Measurements from ENCODE around the gene NKAPL.

NKAPL gene

DNA sequence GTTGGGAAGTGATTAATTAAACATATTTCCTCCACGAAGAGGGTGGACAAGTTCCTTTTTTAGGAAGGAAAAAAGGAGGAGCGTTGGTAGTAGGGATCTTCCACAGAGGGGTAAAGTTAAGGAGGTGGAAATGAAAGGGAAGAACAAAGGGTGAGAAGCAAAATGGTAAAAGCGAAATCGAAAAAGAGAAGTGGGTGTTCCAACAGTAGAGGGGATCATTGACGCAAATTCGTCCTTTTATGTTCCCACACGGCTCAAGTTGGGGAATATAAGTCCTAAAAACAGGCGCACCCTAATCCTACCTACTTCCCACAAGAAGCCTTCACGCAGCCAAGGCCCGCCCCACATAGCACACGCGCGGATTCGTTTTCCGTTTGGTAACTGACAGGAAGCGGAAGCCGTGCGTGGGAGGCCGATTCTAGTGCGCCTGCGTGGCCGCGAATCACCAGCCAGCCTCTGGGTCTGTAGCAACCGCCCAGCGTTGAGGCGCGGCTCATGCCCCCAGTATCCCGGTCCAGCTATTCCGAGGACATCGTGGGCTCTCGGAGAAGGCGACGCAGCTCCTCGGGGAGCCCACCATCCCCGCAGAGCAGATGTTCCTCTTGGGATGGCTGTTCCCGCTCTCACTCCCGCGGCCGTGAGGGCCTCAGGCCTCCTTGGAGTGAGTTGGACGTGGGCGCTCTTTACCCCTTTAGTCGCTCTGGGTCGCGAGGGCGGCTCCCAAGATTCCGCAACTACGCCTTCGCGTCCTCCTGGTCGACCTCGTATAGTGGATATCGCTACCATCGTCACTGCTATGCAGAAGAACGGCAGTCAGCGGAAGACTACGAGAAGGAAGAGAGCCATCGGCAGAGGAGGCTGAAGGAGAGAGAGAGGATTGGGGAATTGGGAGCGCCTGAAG is at the start of gene NKAPL:
Gene NKAPL (plus strand): TSS at position 421 of the 901 bp plus-strand sequence. CDS start 75 bp downstream, at position 496.
- no peak for DNase-seq

DNA sequence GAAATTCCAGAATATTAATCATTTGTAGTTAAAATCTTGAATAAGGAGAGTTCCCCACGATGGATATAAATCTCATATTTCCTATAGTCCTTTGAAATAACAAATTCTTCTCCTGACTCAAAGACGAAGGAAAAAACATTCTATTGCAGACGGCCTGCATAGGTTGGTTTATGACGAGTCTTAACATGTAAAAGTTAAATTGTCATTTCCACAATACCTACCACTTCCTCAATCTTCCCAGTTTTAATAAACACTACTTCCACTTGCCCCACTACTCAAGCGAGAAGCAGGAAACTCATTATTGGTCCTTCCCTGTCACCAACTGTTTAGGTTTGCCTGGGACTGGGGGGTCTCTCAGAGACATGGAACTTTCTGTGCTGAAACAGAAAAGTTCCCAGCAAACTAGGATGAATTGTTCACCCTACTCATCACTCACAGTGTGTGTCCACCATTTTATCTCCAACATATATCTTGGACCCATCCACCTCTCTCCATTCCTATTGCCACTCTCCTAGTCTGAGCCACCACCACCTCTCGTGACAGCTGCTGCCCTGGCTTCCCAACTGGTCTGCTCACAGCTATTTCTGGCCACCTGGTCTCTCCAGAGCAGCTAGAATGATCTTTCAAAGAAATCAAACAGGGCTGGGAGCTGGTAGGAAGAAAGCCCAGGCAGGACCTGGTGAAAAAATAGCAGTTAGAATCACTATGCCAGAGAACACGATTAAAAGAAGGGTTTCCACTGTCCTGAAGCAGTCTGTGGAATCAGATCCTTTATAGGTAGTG is 49.2 kb upstream of the NKAPL start:
- no peak for DNase-seq

DNA sequence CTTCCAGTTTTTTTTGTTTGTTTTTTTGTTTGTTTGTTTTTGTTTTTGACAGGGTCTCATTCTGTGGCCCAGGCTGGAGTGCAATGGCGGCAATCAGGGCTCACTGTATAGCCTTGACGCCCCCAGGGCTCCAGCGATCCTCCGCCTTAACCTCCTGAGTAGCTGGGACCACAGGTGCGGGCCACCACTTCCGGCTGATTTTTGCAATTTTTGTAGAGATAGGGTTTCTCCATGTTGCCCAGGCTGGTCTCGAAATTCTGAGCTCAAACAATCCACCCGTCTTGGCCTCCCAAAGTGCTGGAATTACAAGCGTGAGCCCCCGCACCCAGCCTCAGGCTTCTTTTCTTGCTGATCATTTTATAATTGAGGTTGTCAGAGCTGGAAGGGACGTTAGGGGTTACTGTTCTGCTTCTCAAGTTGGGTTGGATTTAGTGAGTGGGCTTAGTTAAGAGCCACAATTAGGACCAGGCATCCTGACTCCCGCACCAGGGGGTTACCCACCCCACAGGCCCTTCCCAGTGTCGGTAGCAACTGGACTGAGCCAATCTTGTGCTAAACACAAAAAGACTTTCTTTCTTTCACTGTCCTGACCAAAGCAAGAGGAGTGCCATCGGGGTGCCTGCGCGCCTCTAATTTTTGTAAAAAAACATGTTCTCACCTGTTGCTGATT is 47.1 kb upstream of the NKAPL start:
- DNase-seq = no peak

DNA sequence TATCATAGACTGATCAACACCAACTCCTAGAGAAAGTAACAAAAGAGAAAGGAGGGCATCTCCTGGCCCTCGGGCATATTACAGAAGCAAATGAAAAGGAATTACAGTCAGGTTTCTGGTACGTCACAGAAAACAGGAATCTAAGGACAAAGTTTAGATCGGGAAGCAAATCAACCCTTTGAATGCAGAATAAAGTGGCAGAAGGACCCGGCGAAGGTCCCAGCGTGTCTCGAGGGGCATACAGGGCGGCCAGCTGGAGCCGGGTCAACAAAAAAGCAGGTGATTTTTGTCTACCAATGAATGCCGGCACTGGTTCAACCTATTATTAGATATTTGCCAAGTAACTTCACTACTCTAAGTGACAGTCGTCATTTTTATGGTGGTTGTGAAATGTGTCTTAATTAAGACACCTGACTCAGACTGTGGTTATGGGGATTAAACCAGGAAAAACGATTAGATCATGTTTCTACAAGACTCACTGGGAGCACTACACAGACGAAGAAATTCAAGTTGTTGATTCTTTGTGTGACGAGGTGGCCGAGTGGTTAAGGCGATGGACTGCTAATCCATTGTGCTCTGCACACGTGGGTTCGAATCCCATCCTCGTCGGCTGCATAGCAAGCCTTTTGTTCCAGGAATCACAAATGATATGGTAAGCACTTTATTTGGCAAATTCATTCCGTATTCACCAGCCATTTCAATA is 46.4 kb upstream of the NKAPL start:
- DNase-seq = peak; percentile 83

DNA sequence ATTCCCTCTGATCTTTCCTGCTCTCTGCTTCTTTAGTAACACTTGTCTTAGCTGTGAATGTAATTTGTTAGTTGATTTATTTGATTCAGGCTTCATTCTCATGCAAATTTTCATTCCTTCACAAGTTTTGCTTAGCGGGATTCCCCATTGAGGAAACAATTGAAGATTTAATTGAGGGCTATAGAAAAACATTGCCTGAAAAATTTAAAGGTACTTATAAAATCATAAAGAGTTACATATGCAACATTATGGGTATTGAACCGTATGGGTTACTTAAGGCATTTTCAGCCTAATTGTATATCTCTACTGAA is 45.9 kb upstream of the NKAPL start:
- no peak for DNase-seq

DNA sequence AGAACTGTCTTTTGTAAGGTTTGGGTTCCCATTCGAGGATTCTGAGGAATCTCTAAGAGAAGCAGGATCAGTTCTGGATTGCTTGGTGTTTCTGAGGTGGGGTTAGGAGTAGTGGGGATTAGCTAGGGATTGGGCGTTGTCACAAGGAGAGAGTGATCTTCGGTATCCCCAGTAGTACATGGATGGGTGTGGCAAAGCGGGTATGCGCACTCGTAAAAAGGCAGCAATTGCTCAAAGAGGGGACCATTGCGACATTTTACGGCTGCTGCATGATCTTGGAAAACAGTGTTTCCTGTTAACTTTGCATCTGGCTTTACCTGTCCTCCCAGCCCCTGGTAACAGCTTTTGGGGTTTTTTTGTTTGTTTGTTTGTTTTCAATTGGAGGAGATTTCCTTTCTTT is 43.7 kb upstream of the NKAPL start:
- DNase-seq = no peak

DNA sequence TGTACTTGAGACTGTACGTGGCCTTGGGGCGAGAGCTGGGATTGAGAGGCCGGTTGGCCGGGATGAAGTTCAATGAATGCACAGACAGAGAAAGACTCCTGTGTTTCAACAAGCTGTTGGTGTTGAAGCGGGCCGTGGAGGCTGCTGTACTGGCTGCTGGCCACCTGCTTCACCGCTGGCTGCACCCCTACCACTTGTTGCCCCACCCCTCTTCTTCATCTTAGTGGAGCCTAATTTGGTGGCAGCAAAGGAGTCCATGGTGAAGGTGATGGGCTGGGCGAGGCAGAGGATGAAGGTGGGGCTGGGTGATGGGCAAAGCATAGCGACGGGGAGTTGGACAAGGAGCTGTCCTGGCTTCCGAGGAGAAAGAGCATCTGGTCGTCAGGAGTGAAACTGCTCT is 41.2 kb upstream of the NKAPL start:
- DNase-seq = no peak

DNA sequence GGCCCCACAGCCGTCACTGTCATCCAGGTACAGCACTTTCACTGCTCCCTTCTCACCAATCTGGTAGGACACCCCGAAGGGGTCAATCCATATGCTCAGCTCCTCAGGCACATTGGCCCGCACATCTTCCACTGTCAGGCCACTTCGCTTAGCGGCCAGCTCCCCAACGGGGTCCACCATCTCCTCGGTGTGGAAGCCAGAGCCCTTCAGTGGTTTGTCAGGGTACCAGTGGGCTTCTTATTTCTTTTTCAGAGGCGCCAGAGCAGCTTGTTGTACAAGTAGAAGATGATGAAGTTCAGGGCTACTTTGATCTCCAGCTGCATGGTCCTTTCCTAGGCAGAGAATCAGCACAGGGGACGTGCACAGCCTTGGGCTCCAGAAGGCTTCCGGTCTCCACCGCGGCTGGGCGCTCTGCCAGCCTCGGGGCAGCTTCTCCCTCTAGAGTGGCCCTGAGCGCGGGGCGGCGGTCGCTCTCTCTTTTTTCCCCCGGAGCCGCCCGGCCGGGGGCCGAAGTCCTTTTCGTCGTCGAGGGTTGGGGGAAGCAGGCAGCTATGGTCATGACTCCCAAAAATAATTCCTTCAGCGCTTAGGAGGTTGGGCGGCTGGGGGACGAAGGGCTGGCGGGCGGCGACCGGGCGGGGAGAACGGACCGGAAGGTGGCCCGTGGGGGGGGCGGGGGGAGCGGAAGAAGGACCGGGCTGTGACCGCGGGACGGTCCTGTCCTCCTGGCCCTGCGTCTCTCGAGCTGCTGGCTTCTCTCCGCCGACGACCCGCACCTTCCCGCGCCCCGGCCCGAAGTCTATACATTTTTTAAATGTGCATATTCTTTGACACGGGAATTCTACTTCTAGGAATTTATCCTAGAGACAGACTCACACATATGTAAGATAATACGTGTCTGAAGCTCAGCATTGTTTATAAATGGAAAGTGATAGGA is 40.5 kb upstream of the NKAPL start:
- no peak for DNase-seq

DNA sequence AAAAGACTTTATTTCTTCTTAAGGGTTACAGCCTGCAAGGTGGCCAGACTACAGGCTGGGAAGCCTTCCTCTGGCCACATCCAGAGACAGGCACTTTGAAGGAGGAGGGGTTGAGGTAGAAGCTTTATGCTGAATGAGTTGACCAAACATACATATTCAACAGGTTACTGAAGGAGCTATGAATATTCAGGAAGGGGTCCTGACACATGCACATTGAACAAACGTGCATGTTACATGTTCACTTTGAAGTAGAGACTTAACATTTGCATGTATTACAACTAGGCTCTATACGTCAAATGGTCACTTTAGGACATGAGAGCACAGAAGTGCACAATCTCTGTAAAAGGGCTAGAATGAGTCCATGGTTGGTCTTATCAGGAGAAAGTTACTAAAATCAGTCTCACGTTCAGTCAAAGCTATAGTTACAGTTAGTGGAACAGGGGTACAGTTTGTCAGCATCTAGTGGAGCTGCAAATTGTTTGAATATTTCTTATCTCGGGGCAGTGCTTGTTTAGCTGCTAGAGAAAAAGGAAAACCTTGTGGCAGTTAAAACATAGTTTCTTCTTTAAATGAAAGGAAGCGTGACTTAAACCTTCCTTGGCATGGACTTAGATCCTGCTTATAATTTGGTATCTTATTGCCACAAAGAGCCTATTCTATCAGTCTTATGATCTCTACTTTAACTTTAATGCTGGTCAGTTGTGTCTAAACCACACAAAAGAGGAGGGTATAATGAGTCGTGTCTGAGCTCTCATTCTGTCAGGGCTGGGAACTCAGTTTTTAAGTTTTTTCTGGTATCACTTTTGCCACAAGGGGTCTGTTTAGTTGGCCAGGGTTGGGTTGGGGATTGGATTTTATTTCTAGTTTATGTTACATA is 38.6 kb upstream of the NKAPL start:
- DNase-seq = no peak

DNA sequence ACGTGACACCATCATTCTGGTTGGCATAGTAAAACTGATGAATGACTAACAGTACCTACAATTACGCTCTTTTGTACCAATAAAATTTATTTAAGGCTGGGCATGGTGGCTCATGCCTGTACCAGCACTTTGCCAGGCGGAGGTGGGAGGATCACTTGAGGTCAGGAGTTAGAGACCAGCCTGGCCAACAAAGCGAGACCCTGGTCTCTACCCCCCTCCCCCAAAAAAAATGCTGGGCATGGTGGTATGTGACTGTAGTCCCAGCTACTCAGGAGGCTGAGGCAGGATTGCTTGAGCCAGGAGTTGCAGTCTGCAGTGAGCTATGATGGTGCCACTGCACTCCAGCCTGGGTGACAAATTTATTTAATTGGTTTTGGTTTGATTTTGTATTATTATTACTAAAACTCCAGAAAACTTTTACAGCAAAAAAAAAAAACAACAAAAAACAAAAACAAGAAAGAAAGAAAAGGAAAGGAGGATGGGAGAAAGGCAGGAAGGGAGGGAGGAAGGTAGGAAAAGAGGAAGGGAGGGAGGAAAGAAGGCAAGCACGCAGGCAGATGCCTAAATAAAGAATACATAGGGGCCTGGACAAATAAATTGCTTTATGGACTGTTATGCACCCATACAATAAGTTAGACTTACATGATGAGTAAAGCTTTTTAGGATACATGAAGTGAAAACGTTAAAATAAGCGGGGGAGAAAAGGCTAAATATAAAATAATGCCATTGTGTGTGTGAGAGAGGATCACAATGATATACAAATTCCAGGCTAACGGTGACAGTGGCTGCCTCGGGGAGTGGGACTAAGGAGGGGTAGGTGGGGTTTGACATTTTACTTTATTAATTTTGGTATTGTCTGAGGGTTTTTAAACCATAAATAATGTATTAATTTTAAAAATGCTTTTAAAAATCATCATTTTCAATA is 34.7 kb upstream of the NKAPL start:
- DNase-seq = peak; percentile 55

DNA sequence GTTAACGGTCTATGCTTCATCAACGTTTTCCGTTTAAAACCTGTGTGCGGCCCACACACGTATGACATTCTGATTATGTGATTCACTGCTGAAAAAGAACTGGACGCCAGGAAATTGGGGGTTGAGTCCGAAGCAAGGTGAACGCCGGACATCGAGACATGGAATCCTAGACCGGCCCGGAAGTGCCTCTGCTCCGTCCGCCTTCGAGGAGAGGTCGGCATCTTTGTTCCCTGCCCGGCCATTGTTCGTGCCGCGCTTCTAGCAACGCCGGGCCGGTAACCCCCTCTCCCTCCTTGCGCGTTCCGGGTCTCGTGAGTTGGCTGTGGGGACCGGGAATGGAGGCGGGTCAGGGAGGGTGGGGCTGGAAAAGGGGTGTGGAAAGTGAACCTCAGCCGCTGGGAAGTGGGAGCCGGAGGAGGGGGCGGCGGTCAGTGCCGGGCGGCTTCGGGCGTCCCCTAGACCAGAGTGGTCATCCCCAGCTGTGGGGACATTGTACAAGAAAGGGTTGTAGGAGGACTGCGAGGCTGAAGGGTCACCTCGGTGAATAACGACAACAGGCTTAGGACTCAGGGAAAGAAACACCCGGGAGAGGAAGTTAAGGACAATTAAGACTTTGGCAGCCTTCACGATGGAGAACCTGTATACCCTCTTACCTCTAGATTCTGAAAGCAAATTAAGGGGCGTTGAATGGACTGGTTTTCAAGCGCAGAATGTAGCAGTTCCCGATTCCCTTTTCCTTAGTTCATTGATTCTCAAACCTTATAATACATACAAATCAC is 33.9 kb upstream of the NKAPL start, which contains the start of gene ZSCAN9:
Gene ZSCAN9 (plus strand): TSS at position 220 of the 779 bp plus-strand sequence. CDS start 1,810 bp downstream, outside the sequence.
- peak; percentile 95 for DNase-seq

DNA sequence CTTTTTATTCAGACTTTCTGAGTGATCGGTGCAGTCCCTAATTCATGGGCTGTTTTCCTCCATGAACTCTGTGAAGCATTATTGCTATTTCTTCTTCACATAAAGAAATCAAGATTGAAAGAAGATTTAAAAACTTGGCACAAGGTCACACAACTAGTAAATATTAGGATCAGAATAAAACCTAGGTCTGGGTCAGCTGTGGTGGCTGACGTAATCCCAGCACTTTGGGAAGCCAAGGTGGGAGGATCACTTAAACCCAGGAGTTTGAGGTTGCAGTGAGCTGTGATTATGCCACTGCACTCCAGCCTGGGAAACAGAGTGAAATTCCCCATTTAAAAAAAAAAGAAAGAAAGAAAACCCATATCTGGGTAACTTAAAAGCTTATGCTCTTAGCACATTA is 32.6 kb upstream of the NKAPL start:
- no peak for DNase-seq

DNA sequence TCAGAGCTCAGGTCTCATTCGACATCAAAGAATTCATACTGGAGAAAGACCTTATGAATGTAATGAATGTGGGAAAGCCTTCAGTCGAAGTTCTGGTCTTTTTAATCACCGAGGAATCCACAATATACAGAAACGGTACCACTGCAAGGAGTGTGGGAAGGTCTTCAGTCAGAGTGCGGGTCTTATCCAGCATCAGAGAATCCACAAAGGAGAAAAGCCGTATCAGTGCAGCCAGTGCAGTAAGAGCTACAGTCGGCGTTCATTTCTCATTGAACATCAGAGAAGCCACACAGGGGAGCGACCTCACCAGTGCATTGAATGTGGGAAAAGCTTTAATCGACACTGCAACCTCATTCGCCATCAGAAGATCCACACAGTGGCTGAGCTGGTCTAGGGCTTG is 26.3 kb upstream of the NKAPL start:
- DNase-seq = no peak

DNA sequence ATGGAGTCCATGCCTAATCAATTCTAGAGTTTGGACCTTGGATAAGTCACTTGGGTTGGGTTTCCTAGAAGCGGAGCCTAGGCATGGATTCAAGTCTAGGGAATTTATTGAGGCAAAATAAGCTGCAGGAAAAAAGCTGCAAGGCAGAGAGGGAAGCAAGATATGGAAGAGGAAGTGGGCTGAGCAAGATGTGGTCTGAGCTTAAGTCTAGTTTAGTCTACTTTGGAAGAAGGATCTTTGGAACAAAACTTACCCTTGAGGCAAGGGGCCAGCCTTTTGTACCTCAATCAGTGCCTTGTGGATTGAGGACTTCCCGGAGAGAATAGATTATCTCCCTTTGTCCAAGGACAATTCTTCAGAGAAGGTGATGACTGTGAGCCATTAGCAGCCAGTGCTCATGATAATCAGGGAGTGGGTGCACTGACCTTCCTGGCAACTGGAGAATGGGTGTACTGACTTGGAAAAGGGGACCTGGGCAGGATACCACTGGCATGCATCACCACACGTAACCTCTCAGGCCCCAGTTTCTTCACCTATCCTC is 23.1 kb upstream of the NKAPL start:
- DNase-seq = no peak

DNA sequence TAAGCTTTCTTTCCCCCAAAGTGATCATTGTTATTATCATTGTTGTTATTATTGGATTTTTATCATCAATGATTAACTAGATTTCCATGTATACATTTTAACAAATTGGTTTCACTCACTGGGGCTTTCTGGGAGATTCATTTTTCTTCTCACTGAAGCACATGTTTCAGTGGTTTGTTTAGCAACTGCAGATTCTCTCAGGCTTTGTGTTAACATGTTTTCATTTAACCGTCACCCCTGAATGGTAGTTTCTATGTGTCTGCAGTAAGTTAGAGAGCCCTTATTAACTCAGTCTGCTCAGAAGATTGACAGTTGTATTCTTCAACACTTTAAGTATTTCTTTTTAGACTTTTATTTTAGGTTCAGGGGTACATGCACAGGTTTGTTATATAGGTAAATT is 19.5 kb upstream of the NKAPL start:
- DNase-seq = no peak

DNA sequence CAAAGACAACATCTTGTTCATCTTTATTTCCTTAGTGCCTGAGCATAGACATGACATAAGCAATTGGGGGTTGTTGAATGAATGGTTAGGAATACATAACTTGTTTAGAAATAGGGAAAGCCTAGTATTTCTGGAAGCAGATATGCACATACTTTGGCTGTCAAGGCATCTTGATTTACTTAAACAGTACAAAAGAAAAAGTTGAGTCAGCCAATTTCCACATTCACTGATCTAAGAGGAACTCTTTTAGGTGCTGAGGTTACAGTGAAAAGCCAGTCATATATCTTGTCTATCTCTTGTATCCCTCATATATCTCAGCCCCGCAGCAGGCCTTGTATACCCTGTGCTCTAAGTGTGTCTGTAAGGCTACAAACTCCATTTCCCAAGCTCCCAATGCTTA is 18.6 kb upstream of the NKAPL start:
- no peak for DNase-seq

DNA sequence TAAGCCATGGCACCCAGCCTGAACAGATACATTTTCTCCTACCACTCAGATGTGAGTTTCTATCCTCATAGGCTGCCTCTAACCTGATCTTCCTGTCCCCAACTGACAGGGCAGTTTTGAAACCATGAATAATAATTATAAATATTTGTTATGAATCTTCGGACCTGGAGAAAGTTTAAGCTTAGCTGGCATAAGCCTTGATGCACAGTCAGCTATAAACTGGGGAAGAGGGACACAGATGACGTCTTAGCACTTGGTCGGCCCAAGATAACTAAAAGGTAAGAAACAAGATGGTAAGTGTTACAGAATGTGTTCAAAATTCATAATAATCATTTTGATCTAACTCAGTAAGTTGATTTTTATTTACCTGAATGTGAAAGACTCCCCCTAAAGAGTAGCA is 15.2 kb upstream of the NKAPL start:
- DNase-seq = no peak

DNA sequence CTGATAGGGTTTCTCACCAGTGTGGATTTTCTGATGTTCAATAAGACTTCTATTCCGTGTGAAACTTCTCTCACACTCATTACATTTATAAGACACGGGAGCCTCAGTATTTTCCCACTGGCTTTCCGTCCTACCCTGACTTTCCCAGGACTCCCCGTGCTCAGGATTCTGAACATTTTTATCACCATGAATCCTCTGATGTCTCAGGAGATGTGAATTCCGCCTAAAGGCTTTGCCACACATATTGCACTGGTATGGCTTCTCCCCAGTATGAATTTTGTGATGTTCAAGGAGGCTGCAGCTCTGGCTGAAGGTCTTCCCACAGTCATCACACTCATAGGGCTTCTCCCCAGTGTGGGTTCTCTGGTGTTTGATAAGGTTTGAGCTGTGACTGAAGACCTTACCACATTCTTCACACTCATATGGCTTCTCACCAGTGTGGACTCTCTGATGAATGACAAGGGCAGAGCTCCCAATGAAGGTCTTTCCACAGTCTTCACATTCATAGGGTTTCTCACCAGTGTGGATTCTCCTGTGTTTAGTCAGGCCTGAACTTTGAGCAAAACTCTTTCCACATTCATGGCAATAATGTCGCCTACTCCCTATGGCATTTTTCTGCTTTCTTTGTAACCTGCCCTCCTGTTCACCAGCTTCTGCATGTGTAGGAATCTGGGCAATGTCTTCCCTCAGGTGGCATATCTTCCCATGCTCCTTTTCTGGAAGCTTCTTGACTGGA is 13.7 kb upstream of the NKAPL start:
- no peak for DNase-seq

Measured in kidney glomerular epithelial cell (primary cell).